Calu3 (cell line): ENCODE data around the gene DDX20. TPM values are rescaled to one million over a fixed set of nuclear protein-coding genes. Genes with fewer than 3 reads are reported as not detected.

ENCODE experiments used
- BruUV-seq: library from RNA; stranded (reverse); fragments of 400-500 nt; replicated peaks from 2 replicates; lab custom pipeline; 2021; lab: Mats Ljungman, UMichigan
- CTCF ChIA-PET: fragments of 300-600 bp; sonication (Branson Sonifier 250); formaldehyde crosslinking; loops from one replicate; lab custom pipeline; 2022; ENCODE audit warnings: antibody characterized with exemption; lab: Charles Lee
- DNase-seq: peaks from one replicate; pipeline ENCODE4 v3.0.0; 2022
- H3K27ac Mint-ChIP-seq: one replicate; pipeline ENCODE4 v1.8.0; 2022; ENCODE audit warnings: mixed read lengths; ENCODE audit not compliant: unreplicated experiment
- H3K27me3 Mint-ChIP-seq: one replicate; pipeline ENCODE4 v1.8.0; 2022; ENCODE audit warnings: mixed read lengths; ENCODE audit not compliant: unreplicated experiment
- H3K36me3 Mint-ChIP-seq: one replicate; pipeline ENCODE4 v1.8.0; 2022; ENCODE audit warnings: mild to moderate bottlenecking, moderate library complexity, mixed read lengths; ENCODE audit not compliant: insufficient read depth, unreplicated experiment
- H3K4me1 Mint-ChIP-seq: one replicate; pipeline ENCODE4 v1.8.0; 2022; ENCODE audit warnings: mild to moderate bottlenecking, low read depth, mixed read lengths; ENCODE audit not compliant: unreplicated experiment
- H3K4me3 Mint-ChIP-seq: one replicate; pipeline ENCODE4 v1.8.0; 2022; ENCODE audit warnings: mild to moderate bottlenecking, low read depth, moderate library complexity, mixed read lengths; ENCODE audit not compliant: unreplicated experiment
- H3K9me3 Mint-ChIP-seq: one replicate; pipeline ENCODE4 v1.8.0; 2022; ENCODE audit warnings: low read depth, mixed read lengths; ENCODE audit not compliant: unreplicated experiment
- intact Hi-C: fragments of 100-400 bp; cut with micrococcal nuclease; formaldehyde crosslinking; loops from one replicate; pipeline ENCODE4 v1.10.0; 2022; ENCODE audit not compliant: unreplicated experiment
- total RNA-seq: library from RNA; stranded (reverse); gene quantifications from 2 replicates; pipeline ENCODE4 v1.2.3, GENCODE V29; 2022
- TF ChIP-seq, protein P1 (sequence below): fragments of 200-600 bp; IDR thresholded peaks from one replicate; pipeline ENCODE4 v1.8.0; 2022; ENCODE audit warnings: antibody characterized with exemption; ENCODE audit not compliant: unreplicated experiment

Gene DDX20
- total RNA-seq, 1 experiment from 2014 or later, result 8.9 TPM

DNA sequence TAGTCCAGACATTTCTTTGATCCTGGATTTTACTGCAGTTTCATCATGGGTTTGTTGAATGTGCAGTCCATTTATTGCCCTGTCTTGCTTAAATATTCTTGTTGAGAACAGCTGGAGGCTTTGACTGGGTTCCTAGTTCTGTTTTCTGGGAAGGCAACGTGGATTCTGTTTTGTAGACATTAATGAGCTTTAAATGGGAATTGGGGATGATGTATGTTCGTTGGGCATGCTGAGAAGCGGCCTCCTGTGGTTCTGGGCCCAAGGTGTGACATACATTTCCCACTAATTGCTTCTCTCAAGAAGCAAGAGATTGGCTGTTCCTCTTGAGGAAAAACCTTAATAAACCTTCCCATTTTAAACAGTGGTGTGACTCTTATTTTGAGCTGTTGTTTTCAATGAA lies 39.4 kb upstream of the DDX20 start:
- TF ChIP-seq, protein P1, sequence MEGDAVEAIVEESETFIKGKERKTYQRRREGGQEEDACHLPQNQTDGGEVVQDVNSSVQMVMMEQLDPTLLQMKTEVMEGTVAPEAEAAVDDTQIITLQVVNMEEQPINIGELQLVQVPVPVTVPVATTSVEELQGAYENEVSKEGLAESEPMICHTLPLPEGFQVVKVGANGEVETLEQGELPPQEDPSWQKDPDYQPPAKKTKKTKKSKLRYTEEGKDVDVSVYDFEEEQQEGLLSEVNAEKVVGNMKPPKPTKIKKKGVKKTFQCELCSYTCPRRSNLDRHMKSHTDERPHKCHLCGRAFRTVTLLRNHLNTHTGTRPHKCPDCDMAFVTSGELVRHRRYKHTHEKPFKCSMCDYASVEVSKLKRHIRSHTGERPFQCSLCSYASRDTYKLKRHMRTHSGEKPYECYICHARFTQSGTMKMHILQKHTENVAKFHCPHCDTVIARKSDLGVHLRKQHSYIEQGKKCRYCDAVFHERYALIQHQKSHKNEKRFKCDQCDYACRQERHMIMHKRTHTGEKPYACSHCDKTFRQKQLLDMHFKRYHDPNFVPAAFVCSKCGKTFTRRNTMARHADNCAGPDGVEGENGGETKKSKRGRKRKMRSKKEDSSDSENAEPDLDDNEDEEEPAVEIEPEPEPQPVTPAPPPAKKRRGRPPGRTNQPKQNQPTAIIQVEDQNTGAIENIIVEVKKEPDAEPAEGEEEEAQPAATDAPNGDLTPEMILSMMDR, result no peak
- H3K36me3 Mint-ChIP-seq, result peaks cover 4% of the 10 kb centered on the region
- no TSS peak for BruUV-seq
- no peak overlapping the region for H3K27ac Mint-ChIP-seq
- no peaks in the 10 kb centered on the region for H3K9me3 Mint-ChIP-seq
- no peak for DNase-seq
- CTCF ChIA-PET, result no interaction called here
- peaks cover 14% of the 10 kb centered on the region for H3K27me3 Mint-ChIP-seq
- H3K4me3 Mint-ChIP-seq, result no peak overlapping the region
- intact Hi-C loops, result no loop called here
- peaks cover 11% of the 10 kb centered on the region for H3K4me1 Mint-ChIP-seq

DNA sequence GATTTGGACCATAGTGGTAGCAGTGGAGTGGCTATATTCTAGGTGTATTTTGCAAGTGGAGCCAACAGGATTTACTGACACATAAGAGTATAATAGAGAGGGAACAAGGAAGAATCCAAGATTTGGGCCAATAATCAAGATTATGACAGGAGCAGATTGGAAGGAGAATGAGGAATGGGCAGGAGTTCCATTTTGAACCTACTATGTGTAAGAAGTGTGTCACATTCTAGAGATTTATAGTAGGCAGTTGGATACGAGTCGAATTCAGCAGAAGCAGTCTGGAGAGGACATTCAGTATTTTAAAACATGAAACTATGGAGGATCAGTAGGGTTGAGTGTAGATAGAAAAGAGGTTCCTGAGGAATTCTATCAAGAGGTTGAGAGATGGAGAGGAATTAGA lies 38.3 kb upstream of the DDX20 start:
- Mint-ChIP-seq H3K27ac (peak overlapping the region; percentile 3), H3K4me3 (no peak overlapping the region), H3K4me1 (peaks cover 11% of the 10 kb centered on the region), H3K9me3 (no peaks in the 10 kb centered on the region), H3K27me3 (peaks cover 19% of the 10 kb centered on the region), H3K36me3 (peaks cover 4% of the 10 kb centered on the region)
- no peak for DNase-seq
- CTCF ChIA-PET, result no interaction called here
- intact Hi-C loops, result no loop called here
- no TSS peak for BruUV-seq
- TF ChIP-seq, protein P1, result no peak

DNA sequence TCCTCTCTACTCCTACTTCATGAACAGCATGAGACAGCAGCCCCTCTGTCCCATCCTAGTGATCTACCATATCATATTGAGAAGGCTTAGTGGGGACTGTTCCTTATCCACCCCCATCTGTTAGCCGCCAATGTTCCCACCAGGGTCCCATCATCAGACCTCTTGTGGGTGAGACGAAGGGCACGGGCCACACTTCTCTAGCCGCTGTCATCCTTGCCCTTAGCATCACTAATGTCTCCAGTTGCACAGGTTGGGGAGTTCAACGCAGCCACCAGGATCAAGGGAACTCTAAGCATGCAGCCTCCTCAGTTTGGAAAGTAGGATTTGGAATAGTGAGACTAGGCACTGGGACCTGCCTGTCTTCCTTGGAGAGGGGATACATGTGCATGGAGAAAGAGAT lies 36.6 kb upstream of the DDX20 start:
- no TSS peak for BruUV-seq
- intact Hi-C loops, result no loop called here
- peaks cover 4% of the 10 kb centered on the region for H3K36me3 Mint-ChIP-seq

DNA sequence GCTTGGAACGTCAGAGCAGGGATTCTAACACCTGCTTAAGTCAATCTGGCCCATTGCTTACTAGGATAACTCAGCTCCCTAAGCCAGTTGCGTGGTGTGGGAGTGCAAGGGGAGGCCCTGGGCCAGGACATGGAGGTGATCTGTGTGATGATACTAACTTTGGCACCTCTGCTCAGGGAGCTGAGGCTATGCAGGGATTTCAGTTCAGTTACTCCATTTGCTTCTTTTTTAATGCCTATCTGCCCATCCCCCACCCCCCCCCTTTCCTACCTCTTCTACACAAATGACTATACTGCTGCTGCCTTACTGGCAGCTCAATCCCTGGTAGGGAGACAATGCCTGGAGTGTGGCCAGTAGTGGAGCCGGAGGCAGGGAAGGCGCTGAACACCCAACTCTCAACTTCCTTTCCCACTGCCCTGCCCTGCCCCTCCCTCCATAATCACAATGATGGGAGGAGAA lies 36.0 kb upstream of the DDX20 start:
- Mint-ChIP-seq H3K4me1 (peaks cover 11% of the 10 kb centered on the region), H3K36me3 (peaks cover 4% of the 10 kb centered on the region), H3K27ac (no peak overlapping the region), H3K9me3 (no peaks in the 10 kb centered on the region), H3K27me3 (peaks cover 38% of the 10 kb centered on the region), H3K4me3 (no peak overlapping the region)
- no TSS peak for BruUV-seq
- intact Hi-C loops, result no loop called here
- no peak for DNase-seq
- TF ChIP-seq, protein P1, result no peak
- CTCF ChIA-PET, result no interaction called here

More for the DNA sequence above, 36.6 kb upstream of the DDX20 start:
- TF ChIP-seq, protein P1, result no peak
- Mint-ChIP-seq H3K4me1 (peaks cover 11% of the 10 kb centered on the region), H3K4me3 (no peak overlapping the region), H3K27ac (no peak overlapping the region), H3K9me3 (no peaks in the 10 kb centered on the region), H3K27me3 (peaks cover 32% of the 10 kb centered on the region)
- CTCF ChIA-PET, result no interaction called here
- DNase-seq, result no peak
